ENCODE measurements around the gene DDX27.
"Not testable (repeated sequence)": the region's sequence is repeated elsewhere in the genome, so short reads cannot be mapped to it uniquely, and the experiment has no call there.

Gene DDX27

DNA sequence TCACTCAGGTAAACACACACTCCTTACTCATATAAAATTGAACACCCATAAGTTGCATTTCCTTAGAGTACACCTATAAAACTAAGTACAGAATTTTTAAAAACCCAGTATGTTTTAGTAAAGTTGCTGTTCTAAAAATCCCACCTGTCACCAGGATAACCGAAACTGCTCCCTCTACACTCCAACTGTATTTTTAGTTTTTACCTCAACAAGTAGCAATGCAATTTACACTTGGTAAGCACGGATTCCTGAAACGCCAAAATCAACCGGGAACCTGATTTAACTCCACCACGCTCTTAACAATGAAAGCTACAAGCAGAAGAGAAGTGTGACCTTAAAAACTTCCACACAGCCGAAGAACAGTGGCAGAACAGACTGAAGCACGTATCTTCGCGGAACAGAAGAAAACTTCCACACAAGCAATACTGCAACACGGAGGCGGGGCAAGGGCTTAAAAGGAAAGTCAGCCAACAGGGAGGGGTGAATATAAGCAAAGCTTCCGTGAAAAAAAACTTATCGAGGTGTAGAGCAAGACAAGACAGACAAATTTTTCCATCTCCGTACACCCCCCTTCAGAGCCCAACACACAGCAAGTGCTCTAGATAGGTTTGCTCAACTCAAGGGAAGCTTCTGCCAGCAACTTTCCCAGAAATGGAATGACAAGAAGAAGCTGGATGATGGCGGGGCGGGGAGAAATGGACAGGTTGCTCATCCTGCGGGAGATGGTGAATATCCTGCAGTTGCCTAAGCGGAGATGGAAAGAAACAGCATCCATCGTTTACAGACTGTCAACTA is 32.5 kb upstream of the DDX27 start:
- H3K4me3 ChIP-seq (ENCODE audit: low read depth, low read length), result peak overlapping the region; percentile 76
- peak; percentile 76 for DNase-seq (ENCODE audit: low read depth)
- TF ChIP-seq, protein P1, sequence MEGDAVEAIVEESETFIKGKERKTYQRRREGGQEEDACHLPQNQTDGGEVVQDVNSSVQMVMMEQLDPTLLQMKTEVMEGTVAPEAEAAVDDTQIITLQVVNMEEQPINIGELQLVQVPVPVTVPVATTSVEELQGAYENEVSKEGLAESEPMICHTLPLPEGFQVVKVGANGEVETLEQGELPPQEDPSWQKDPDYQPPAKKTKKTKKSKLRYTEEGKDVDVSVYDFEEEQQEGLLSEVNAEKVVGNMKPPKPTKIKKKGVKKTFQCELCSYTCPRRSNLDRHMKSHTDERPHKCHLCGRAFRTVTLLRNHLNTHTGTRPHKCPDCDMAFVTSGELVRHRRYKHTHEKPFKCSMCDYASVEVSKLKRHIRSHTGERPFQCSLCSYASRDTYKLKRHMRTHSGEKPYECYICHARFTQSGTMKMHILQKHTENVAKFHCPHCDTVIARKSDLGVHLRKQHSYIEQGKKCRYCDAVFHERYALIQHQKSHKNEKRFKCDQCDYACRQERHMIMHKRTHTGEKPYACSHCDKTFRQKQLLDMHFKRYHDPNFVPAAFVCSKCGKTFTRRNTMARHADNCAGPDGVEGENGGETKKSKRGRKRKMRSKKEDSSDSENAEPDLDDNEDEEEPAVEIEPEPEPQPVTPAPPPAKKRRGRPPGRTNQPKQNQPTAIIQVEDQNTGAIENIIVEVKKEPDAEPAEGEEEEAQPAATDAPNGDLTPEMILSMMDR (conservative IDR thresholded peaks at IDR 0.05; ENCODE audit: low read depth, low read length), result peak; percentile 24

GRCh38 chr20:49187330-49187850 is 31.8 kb upstream of the DDX27 start:
- TF ChIP-seq, protein P1 (conservative IDR thresholded peaks at IDR 0.05; ENCODE audit: low read depth, low read length), result no peak
- DNase-seq (ENCODE audit: low read depth), result peak; percentile 18
- H3K4me3 ChIP-seq (ENCODE audit: low read depth, low read length), result peak overlapping the region; percentile 76

DNA sequence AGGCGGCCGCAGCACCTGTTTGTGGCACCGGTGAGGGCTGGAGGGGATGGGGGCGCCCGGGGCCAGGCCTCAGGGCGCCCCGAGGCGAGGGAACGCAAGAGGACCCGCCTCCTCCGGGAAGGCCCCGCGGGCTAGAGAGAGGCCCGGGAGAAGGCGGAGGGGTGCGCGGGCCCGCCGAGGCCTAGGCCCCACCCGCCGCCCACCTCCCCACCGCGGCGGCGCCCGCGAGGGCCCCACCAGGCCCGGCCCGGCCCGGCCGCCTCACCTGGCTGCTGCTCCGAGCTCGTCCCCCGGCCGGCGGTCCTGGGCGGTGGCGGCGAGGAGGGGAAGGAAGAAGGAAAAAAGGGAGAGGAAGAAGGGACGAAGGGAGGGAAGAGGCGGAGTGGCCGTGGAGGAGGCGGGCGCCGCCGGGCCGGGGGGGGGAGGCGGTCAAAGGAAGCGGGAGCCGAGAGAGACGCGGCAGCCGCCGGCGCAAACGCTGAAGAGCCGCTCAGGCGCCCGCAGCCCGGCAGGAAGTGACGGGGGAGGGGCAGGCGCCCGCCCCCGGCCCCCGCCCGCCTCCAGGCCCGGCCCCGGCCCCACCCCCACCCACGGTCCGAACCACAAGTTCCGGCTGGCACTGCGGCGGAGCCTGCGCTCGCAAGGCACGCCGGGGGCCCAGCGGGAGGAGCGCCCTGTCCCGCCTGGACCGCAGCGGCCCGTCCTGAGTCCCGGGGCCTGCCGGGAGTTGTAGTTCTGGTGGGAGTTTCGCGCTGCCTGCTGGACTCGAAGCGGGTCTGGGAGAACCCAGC is 31.2 kb upstream of the DDX27 start, which contains the start of gene STAU1:
Gene STAU1 (minus strand): TSS at position 484 of the 791 bp plus-strand sequence. CDS start 22,133 bp downstream, outside the sequence.
- DNase-seq (ENCODE audit: low read depth), result peak; percentile 98
- peak within 1 kb of the TSS; percentile 76 for H3K4me3 ChIP-seq (ENCODE audit: low read depth, low read length)
- TF ChIP-seq, protein P1 (conservative IDR thresholded peaks at IDR 0.05; ENCODE audit: low read depth, low read length), result no peak

DNA sequence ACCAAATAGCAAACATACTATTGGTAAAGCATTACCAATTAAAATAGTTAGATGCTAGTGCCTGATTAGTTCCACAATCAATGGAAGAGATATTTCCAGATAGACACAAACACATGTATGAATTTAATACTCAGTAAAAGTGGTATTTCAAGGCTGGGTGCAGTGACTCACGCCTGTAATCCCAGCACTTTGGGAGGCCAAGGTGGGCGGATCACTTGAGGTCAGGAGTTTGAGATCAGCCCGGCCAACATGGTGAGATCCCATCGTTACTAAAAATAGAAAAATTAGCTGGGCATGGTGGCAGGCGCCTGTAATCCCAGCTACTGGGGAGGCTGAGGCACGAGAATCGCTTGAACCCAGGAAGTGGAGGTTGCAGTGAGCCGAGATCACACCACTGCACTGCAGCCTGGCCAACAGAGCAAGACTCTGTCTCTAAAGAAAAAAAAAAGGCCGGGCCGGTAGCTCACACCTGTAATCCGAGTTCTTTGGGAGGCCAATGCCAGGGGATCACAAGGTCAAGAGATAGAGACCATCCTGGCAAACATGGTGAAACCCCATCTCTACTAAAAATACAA is 26.2 kb upstream of the DDX27 start:
- H3K4me3 ChIP-seq (ENCODE audit: low read depth, low read length); DNase-seq (ENCODE audit: low read depth): not testable (repeated sequence)

GRCh38 chr20:49199729-49200293 is 19.4 kb upstream of the DDX27 start:
- no peak for DNase-seq (ENCODE audit: low read depth)
- TF ChIP-seq, protein P1 (conservative IDR thresholded peaks at IDR 0.05; ENCODE audit: low read depth, low read length), result no peak

DNA sequence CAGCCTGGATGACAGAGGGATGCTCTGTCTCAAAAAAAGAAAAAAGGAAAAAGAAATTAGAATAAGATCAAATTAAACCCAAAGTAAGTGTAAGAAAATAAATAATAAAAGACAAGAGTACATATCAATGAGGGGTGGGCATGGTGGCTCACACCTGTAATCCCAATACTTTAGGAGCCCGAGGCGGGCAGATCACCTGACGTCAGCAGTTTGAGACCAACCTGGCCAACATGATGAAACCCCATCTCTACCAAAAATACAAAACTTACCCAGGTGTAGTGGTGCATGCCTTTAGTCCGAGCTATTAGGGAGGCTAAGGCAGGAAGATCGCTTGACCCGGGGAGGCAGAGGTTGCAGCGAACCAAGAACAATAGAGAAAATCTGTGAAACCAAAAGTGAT is 16.2 kb upstream of the DDX27 start:
- DNase-seq (ENCODE audit: low read depth), result no peak
- H3K4me3 ChIP-seq (ENCODE audit: low read depth, low read length), result no peak overlapping the region
- TF ChIP-seq, protein P1 (conservative IDR thresholded peaks at IDR 0.05; ENCODE audit: low read depth, low read length), result no peak

More at GRCh38 chr20:49199729-49200293, 19.4 kb upstream of the DDX27 start:
- no peak overlapping the region for H3K4me3 ChIP-seq (ENCODE audit: low read depth, low read length)

GRCh38 chr20:49203746-49204145 is 15.5 kb upstream of the DDX27 start:
- no peak for DNase-seq (ENCODE audit: low read depth)
- no peak overlapping the region for H3K4me3 ChIP-seq (ENCODE audit: low read depth, low read length)
- TF ChIP-seq, protein P1 (conservative IDR thresholded peaks at IDR 0.05; ENCODE audit: low read depth, low read length), result no peak
